NCI-H2081 (cell line): Measurements from ENCODE around the gene DNAJC4.

Experiments
- DNase-seq, 2 experiments: peaks; one replicate each; lab custom pipeline; 2025; lab: John Stamatoyannopoulos, UW

Gene DNAJC4

DNA sequence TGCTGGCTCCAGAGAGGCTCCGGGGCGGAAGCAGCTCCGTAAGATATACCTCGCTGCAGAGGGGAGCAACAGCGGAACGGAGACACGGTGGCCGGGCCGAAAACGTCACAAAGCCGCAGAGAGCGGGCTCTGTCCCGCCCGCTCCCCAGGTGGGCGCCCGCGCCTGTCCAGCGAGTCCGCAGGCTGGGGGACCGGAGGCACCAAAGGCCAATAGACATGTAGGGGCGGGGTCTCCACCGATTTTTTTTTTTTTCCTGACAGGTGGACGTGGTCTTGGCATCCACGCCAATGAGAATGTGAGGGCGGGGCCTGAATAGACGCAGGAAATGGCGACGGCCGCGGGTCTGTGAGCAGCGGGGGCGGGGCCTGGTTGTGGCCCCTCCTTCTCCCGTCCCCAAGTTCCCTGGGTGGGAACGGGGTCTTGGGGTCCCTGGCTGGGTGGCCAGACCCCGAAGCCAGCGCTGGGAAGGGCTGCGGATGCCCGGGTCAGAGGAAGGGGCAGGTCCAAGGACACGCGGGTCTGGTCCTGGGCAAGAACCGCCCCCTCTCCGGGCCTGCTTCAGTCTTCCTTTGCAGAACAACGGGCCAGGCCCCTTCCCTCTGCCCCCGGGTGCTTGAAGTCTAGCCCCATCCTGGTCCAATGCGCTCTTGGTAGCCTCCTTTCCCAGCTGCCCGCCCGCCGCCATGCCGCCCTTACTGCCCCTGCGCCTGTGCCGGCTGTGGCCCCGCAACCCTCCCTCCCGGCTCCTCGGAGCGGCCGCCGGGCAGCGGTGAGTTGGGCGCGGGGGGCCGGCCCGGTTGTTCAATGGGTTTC, at the start of gene DNAJC4:
Gene DNAJC4 (plus strand): TSS at position 378 of the 814 bp plus-strand sequence. CDS start 307 bp downstream, at position 685.
- DNase-seq, result peak; percentile 95

DNA sequence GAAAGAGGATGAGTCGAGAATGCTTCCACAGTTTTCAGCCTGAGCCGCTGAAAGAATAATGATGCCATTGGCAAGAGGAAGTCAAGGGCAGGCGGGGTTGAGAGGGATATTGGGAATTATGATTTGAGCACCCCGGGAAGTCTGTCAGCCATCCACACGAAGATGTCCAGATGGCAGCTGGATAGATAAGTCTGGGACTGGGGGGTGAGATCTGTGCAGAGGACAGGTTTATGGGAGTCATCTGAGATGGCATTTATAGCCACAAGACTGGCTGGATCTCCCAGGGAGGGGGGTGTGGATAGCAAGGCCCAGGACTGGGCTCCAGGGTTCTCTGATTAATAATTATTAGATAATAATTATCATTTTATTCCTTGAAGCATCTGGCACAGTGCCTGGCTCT, 49.5 kb upstream of the DNAJC4 start:
- no peak for DNase-seq

- DNase-seq, result peak; percentile 27 to 46
Observed at GRCh38 chr11:64181506-64182411, 48.6 kb upstream of the DNAJC4 start.

DNA sequence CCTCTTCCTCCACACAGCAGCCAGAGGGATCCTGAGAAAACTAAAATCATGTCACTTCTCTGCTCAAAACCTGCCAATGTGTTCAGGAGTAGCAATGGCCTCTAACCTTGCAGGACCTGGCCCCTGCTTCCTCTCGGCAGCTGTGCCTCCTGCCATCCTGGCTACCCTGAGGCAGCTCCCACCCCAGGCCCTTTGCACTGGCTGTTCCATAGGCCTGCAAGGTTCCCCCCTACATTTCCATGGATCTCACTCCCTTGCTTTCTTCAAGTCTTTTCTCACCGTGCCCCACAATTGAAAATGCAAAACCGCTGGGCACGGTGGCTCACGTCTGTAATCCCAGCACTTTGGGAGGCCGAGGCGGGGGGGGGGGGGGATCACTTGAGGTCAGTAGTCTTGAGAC, 46.5 kb upstream of the DNAJC4 start:
- DNase-seq, result no peak

GRCh38 chr11:64185175-64185692, 45.1 kb upstream of the DNAJC4 start:
- peak; percentile 41 to 63 for DNase-seq

DNA sequence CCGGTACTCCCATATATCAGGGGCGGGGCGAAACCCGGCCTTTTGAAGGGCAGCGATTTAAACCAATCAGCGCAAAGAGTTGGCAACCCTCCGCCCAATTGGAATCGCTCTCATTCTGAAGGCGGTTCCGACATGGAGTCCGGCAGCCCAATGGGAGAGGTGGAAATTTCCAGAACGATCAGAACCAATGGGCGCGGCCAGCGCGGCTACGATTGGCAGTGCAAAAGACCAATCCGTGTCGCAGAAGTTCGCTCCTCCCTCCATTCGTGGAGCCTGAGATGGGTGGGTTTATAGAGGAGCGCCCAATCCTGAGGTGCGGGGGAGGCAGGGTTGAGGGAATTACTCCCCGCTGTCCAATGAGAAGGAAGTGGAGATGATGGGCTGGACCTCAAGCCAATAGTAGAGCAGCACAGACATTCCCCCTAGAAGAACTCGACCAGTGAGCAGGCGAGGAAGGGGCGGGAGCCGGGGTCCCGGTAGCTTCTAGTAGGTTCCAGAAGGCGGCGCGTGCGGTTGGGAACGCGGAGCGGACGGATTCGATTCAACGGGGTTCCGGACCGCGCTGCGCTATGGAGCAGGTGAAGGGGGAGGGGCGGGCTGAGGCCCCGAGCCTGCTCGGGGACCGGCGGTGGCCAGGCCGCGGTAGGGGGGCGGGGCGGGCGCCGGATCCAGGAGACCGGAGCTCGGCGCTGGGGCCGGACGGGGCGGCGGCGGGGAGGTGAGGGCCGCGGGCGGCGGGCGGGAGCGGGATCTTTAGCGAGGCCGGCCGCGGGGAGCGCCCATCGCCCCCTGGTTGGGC, 44.5 kb upstream of the DNAJC4 start, which contains the start of gene STIP1:
Gene STIP1 (plus strand): TSS at position 479 of the 799 bp plus-strand sequence. CDS start 91 bp downstream, at position 570.
- peak; percentile 99 to 100 for DNase-seq

GRCh38 chr11:64186492-64187165, 43.7 kb upstream of the DNAJC4 start:
- no peak for DNase-seq

- DNase-seq, result no peak
Observed at GRCh38 chr11:64192434-64192833, 37.9 kb upstream of the DNAJC4 start.

GRCh38 chr11:64196626-64197025, 33.7 kb upstream of the DNAJC4 start:
- no peak for DNase-seq

- no peak for DNase-seq
Observed at GRCh38 chr11:64198511-64198910, 31.8 kb upstream of the DNAJC4 start.

DNA sequence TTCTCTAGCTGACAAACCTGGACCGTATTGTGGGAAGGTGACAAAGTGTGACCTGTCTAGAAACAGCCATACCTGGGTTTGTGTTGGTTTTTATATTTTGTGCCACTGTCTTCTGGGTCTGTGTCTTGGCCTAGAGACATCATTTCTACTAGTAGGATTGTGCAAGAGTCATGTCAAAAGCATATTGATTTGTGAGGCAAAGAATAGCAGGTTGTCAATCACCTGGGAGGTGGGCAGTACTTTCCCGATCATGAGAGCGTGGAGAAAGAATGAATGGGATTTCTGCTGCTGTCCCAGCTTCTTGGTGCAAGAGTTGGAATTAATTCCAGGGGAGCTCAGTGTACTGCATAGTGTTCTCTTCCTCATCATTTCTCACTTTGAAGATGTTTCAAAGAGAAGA, 28.8 kb upstream of the DNAJC4 start:
- DNase-seq, result no peak

DNA sequence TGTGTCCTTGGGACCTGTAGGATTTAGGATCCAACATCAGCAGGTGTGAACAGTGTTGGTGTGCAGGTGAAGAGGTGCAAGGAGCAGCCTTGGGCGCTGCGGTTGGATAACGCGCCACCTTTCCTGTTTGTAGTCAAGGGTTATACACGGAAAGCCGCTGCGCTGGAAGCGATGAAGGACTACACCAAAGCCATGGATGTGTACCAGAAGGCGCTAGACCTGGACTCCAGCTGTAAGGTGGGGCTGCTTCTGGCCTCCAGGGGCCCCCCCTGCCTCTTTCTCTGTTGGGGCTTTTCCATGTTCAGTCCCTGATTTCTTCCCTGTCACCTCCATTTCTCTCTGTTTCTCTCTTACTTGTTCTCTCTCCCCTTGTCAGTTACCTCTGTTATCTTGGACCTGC, 27.4 kb upstream of the DNAJC4 start:
- DNase-seq, result no peak

GRCh38 chr11:64203421-64204079, 26.8 kb upstream of the DNAJC4 start:
- DNase-seq, result no peak

DNA sequence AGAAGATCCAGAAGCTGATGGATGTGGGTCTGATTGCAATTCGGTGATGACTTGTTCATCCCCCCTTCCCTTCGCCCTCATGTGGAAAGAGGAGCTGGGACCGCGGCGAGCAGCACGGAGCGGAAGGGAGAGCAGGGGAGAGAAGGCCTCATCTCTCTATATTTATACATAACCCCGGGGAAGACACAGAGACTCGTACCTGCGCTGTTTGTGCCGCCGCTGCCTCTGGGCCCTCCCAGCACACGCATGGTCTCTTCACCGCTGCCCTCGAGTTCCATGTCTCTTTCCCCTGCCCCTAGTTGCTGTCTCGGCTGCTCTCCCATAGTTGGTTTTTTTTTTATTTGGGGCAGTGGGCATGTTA, 26.3 kb upstream of the DNAJC4 start:
- no peak for DNase-seq

GRCh38 chr11:64204464-64204989, 25.8 kb upstream of the DNAJC4 start:
- peak; percentile 72 to 77 for DNase-seq

DNA sequence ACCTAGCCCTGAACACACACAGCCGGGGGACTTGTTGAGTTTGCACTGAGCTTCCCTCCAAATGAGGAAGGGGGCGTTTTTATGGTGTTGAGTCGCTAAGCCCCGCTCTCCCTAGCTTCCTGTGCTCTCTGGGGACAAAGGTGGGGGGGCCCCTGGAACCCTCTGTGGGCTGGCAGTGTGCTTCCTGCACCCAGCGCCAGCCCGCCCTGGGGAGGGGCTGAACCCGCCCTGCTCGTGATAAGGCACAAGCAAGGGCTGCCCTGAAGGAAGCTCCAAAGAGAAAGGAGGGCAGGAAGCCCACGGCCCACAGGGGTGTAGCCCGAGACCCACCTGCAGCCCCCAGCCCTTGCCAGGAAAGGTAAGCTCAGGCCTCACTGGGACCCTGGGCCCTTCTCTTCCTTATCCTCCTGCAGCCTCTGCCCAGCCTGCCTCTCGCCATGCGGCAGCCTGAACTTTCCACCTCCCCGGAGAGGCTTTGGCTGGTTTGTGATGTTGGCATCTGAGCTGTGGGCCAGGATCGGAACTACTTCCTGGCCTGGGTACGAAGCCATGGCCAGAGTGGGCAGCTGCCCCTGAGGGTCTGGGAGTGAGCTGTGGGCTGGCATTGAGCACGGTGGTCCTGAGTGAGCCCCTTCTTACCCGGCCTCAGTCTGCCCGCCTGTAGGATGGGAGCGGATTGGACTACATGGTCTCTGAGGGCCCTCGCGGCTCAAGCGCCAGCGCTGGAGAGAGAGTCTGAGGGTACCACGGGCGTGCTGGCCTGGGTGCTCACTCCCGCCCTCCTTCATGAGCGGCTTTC, 23.7 kb upstream of the DNAJC4 start, which contains the start of gene FERMT3:
Gene FERMT3 (plus strand): TSS at position 265 of the 799 bp plus-strand sequence. CDS start 644 bp downstream, outside the sequence.
- no peak for DNase-seq

GRCh38 chr11:64207256-64208085, 22.9 kb upstream of the DNAJC4 start:
- DNase-seq, result no peak

- DNase-seq, result no peak
Observed at GRCh38 chr11:64208086-64208795, 22.1 kb upstream of the DNAJC4 start.
